Fibroblast of lung (primary cell): ENCODE results near the gene BBIP1. TPM values are rescaled to one million over a fixed set of nuclear protein-coding genes. Genes with fewer than 3 reads are reported as not detected.

Experiments used
- DNase-seq, 2 donors: peaks; one replicate each; pipeline versions ENCODE4 v3.0.0 to v3.0.0-alpha.2; 2010; ENCODE audit warnings: low read depth in 2 of 2
- H2AFZ ChIP-seq: 2 replicates; pipeline ENCODE4 v1.5.1; 2012; ENCODE audit warnings: low read length, control low read depth, inconsistent platforms
- H3K27ac ChIP-seq: 2 replicates; pipeline ENCODE4 v1.5.1; 2011; ENCODE audit warnings: low read length, control low read depth; ENCODE audit not compliant: insufficient read depth
- H3K27me3 ChIP-seq: 2 replicates; pipeline ENCODE4 v1.5.1; 2011; ENCODE audit warnings: mild to moderate bottlenecking, low read length; ENCODE audit not compliant: control insufficient read depth, insufficient read depth
- H3K36me3 ChIP-seq: 2 replicates; pipeline ENCODE4 v1.5.1; 2011; ENCODE audit warnings: low read length; ENCODE audit not compliant: control insufficient read depth, insufficient read depth
- H3K4me1 ChIP-seq: 2 replicates; pipeline ENCODE4 v1.5.1; 2011; ENCODE audit warnings: low read length; ENCODE audit not compliant: control insufficient read depth, insufficient read depth; ENCODE audit errors: extremely low read depth
- H3K4me2 ChIP-seq: 2 replicates; pipeline ENCODE4 v1.5.1; 2011; ENCODE audit warnings: low read length, control low read depth; ENCODE audit not compliant: insufficient read depth; ENCODE audit errors: extremely low read depth
- H3K4me3 ChIP-seq, 4 experiments: fragments of 200-600 bp in 1 of 4; sonication (generic) in 1 of 4; replicated peaks in 1 of 4; 2 replicates each; pipeline ENCODE4 v1.5.1; 2011 to 2016; ENCODE audit warnings: low read length in 4 of 4, low read depth in 3 of 4, mild to moderate bottlenecking in 3 of 4, control low read depth in 2 of 4, inconsistent platforms in 1 of 4, mixed read lengths in 1 of 4; ENCODE audit not compliant: insufficient read depth in 1 of 4; ENCODE audit errors: control extremely low read depth in 1 of 4
- H3K79me2 ChIP-seq: 2 replicates; pipeline ENCODE4 v1.5.1; 2012; ENCODE audit warnings: mild to moderate bottlenecking, low read length, inconsistent platforms; ENCODE audit not compliant: control insufficient read depth, insufficient read depth
- H3K9ac ChIP-seq: 2 replicates; pipeline ENCODE4 v1.5.1; 2011; ENCODE audit warnings: mild to moderate bottlenecking, low read length, control low read depth; ENCODE audit not compliant: insufficient read depth
- H3K9me3 ChIP-seq: 2 replicates; pipeline ENCODE4 v1.5.1; 2012; ENCODE audit warnings: low read depth, low read length; ENCODE audit not compliant: control insufficient read depth, insufficient read depth
- H4K20me1 ChIP-seq: 2 replicates; pipeline ENCODE4 v1.5.1; 2011; ENCODE audit warnings: low read length; ENCODE audit not compliant: control insufficient read depth, insufficient read depth; ENCODE audit errors: extremely low read depth
- CTCF ChIP-seq, 2 donors: IDR thresholded peaks in 1 of 2; conservative IDR thresholded peaks in 1 of 2; 1 replicate in 1 of 2; 2 replicates in 1 of 2; pipeline ENCODE4 v1.5.1; 2011 to 2012; ENCODE audit warnings: low read length in 2 of 2, control low read depth in 1 of 2, inconsistent platforms in 1 of 2, low read depth in 1 of 2, mild to moderate bottlenecking in 1 of 2
- EZH2 ChIP-seq: IDR thresholded peaks from 2 replicates; pipeline ENCODE4 v1.5.1; 2012; ENCODE audit warnings: low read length, control low read depth, mild to moderate bottlenecking; ENCODE audit errors: missing control alignments
- polyA plus RNA-seq, 2 donors: library from polyadenylated mRNA; depleted of rRNA in 1 of 2; stranded (reverse) in 1 of 2; unstranded in 1 of 2; fragments of >200 nt; gene quantifications; 2 replicates each; pipeline ENCODE4 v1.2.1, GENCODE V29; 2011 to 2012; ENCODE audit warnings: missing spikeins in 1 of 2
- total RNA-seq: library from RNA; depleted of rRNA; stranded (reverse); fragments of >200 nt; gene quantifications from 2 replicates; pipeline ENCODE4 v1.2.1, GENCODE V29; 2014

The BBIP1 gene
- total and polyA plus RNA-seq, 2 donors (not counting 1 experiment from before 2014, with no cell fraction given), result 30.1 to 31.7 TPM

- Histone ChIP-seq H3K4me2 (no peak overlapping the region), H3K4me3 (no peak overlapping the region), H3K27me3 (no peaks in the 10 kb centered on the region), H2AFZ (no peak overlapping the region), H4K20me1 (no peaks in the 10 kb centered on the region), H3K79me2 (peaks cover 48% of the 10 kb centered on the region), H3K27ac (no peak overlapping the region), H3K4me1 (peaks cover 2% of the 10 kb centered on the region), H3K9ac (no peak overlapping the region), H3K9me3 (no peaks in the 10 kb centered on the region), H3K36me3 (no peaks in the 10 kb centered on the region)
- DNase-seq, result no peak
- TF ChIP-seq CTCF (conservative IDR thresholded peaks at IDR 0.05 in 1 of 2, IDR thresholded peaks at IDR 0.05 in 1 of 2; ENCODE audit: low read depth in 1 of 2, low read length in 2 of 2) (no peak), EZH2 (no peak)
These were observed 47.2 kb upstream of the BBIP1 start for GRCh38 chr10:110966146-110966545.

GRCh38 chr10:110965216-110965615 lies 46.2 kb upstream of the BBIP1 start:
- Histone ChIP-seq H3K4me2 (no peak overlapping the region), H3K9ac (no peak overlapping the region), H3K4me3 (no peak overlapping the region), H3K36me3 (no peaks in the 10 kb centered on the region), H4K20me1 (no peaks in the 10 kb centered on the region), H3K79me2 (peaks cover 43% of the 10 kb centered on the region), H3K4me1 (peaks cover 2% of the 10 kb centered on the region), H2AFZ (no peak overlapping the region), H3K27me3 (no peaks in the 10 kb centered on the region), H3K9me3 (no peaks in the 10 kb centered on the region), H3K27ac (no peak overlapping the region)
- TF ChIP-seq EZH2 (no peak), CTCF (conservative IDR thresholded peaks at IDR 0.05 in 1 of 2, IDR thresholded peaks at IDR 0.05 in 1 of 2; ENCODE audit: low read depth in 1 of 2, low read length in 2 of 2) (no peak)
- no peak for DNase-seq

- H3K4me2 ChIP-seq, result no peak overlapping the region
- DNase-seq, result no peak
- H3K9me3 ChIP-seq, result no peaks in the 10 kb centered on the region
- no peaks in the 10 kb centered on the region for H3K27me3 ChIP-seq
- peaks cover 2% of the 10 kb centered on the region for H3K4me1 ChIP-seq
- H3K27ac ChIP-seq, result no peak overlapping the region
- H2AFZ ChIP-seq, result no peak overlapping the region
- no peaks in the 10 kb centered on the region for H4K20me1 ChIP-seq
- H3K4me3 ChIP-seq, result no peak overlapping the region
- no peaks in the 10 kb centered on the region for H3K36me3 ChIP-seq
- no peak overlapping the region for H3K9ac ChIP-seq
- H3K79me2 ChIP-seq, result peaks cover 43% of the 10 kb centered on the region
- TF ChIP-seq CTCF (conservative IDR thresholded peaks at IDR 0.05 in 1 of 2, IDR thresholded peaks at IDR 0.05 in 1 of 2; ENCODE audit: low read depth in 1 of 2, low read length in 2 of 2), result no peak
- no peak for TF ChIP-seq EZH2
These were observed 45.7 kb upstream of the BBIP1 start for GRCh38 chr10:110964681-110965080.
